ENCODE measurements around the gene INKA1. TPM values are rescaled to one million over a fixed set of nuclear protein-coding genes. Genes with fewer than 3 reads are reported as not detected.

The INKA1 gene
- not detected in 2 replicates for total RNA-seq
- long read RNA-seq = 0 reads

DNA sequence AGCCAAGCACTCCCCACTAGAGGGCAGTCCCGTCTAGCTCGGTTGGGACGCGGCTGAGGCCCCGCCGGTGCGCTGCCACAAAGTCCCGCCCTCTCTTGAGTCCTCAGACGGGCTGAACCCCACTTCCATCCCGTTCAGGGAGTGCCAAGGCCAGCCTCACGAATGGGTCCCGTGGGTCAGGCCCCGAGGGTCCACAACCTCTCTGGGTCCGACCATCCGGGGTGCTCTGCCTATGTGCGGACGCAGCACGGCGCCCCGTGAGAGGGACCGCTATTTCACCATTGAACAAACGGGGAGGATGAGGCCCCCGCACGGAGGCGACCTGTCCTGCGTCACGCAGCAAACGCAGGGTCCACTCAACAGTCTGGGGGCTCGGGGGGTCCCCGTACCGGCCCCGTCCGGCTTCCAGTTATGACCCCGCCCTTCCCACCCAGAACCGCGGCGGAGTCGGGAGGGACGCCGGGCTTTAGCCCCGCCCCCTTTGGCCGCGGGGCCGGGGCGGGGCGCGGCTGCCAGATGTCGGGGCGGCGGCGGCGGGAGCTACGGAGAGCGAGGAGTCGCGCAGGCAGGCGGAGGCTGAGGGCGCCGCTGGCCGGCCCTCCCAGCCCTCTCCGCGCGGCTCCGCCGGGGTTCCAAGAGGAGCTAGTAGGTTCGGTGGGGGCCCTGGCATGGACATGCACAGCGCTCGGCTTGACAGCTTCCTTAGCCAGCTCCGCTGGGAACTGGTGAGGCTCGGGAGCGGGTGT lies at the start of gene INKA1:
Gene INKA1, plus strand, starts transcription at position 543 of the 746 bp plus-strand sequence. Its CDS starts 132 bp downstream, at position 675.
- Mint-ChIP-seq H3K36me3 (ENCODE audit: insufficient read depth) (no peaks in the 10 kb centered on the region), H3K27ac (peak within 1 kb of the TSS; percentile 72), H3K4me1 (ENCODE audit: low read depth) (peaks cover 10% of the 10 kb centered on the region), H3K9me3 (ENCODE audit: low read depth) (no peaks in the 10 kb centered on the region), H3K27me3 (peaks cover 42% of the 10 kb centered on the region), H3K4me3 (ENCODE audit: low read depth) (peak within 1 kb of the TSS; percentile 74)
- DNase-seq (ENCODE audit: low spot score, unreplicated experiment) = peak; percentile 82
- TF ChIP-seq, protein P1, sequence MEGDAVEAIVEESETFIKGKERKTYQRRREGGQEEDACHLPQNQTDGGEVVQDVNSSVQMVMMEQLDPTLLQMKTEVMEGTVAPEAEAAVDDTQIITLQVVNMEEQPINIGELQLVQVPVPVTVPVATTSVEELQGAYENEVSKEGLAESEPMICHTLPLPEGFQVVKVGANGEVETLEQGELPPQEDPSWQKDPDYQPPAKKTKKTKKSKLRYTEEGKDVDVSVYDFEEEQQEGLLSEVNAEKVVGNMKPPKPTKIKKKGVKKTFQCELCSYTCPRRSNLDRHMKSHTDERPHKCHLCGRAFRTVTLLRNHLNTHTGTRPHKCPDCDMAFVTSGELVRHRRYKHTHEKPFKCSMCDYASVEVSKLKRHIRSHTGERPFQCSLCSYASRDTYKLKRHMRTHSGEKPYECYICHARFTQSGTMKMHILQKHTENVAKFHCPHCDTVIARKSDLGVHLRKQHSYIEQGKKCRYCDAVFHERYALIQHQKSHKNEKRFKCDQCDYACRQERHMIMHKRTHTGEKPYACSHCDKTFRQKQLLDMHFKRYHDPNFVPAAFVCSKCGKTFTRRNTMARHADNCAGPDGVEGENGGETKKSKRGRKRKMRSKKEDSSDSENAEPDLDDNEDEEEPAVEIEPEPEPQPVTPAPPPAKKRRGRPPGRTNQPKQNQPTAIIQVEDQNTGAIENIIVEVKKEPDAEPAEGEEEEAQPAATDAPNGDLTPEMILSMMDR (IDR thresholded peaks at IDR 0.05; ENCODE audit: unreplicated experiment) = peak; percentile 86

DNA sequence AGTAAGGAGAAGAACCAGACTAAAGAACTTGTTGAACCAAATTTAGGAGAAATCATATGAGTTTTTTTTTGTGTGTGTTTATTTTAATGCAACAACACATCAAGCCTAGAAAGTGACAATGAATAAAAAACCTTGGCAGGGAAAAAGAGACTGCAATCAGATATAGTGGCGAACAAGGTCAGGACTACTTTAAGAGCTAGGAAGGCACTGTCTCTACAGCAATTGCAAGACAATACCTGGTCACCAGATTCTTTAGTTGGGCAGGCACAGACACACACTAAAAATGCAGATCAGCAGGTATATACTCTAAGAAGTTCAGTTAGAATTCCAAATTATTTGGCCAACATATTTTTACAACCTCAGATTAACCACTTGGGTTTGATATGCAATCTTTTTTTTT lies 48.5 kb upstream of the INKA1 start:
- Mint-ChIP-seq H3K9me3 (ENCODE audit: low read depth) (no peaks in the 10 kb centered on the region), H3K36me3 (ENCODE audit: insufficient read depth) (peaks cover 6% of the 10 kb centered on the region), H3K4me1 (ENCODE audit: low read depth) (peaks cover 13% of the 10 kb centered on the region), H3K27ac (no peak overlapping the region), H3K4me3 (ENCODE audit: low read depth) (no peak overlapping the region), H3K27me3 (no peaks in the 10 kb centered on the region)
- no peak for DNase-seq (ENCODE audit: low spot score, unreplicated experiment)
- TF ChIP-seq, protein P1 (IDR thresholded peaks at IDR 0.05; ENCODE audit: unreplicated experiment) = no peak

DNA sequence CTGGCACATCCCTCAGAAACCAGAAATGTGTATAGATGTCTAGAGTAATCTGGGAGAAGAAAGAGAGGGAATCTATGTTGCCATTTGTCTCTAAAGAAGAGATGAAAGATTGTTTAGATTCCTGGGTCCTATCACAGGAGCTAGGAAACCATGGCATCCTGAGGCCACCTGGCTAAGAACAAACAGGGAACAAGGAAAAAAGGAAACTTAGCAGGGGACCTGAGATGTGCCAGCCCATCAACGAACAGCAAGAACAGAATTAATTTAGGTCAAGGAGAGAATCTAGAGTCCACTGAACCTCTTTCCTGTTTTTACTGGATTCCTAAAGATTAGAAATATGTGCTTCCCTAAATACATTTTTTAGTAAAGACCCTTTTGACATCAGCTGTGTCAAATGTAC lies 47.0 kb upstream of the INKA1 start:
- Mint-ChIP-seq H3K4me1 (ENCODE audit: low read depth) (peaks cover 11% of the 10 kb centered on the region), H3K4me3 (ENCODE audit: low read depth) (peak overlapping the region; percentile 11), H3K36me3 (ENCODE audit: insufficient read depth) (peaks cover 3% of the 10 kb centered on the region), H3K9me3 (ENCODE audit: low read depth) (no peaks in the 10 kb centered on the region), H3K27ac (peak overlapping the region; percentile 43), H3K27me3 (no peaks in the 10 kb centered on the region)
- no peak for DNase-seq (ENCODE audit: low spot score, unreplicated experiment)
- TF ChIP-seq, protein P1 (IDR thresholded peaks at IDR 0.05; ENCODE audit: unreplicated experiment) = no peak

DNA sequence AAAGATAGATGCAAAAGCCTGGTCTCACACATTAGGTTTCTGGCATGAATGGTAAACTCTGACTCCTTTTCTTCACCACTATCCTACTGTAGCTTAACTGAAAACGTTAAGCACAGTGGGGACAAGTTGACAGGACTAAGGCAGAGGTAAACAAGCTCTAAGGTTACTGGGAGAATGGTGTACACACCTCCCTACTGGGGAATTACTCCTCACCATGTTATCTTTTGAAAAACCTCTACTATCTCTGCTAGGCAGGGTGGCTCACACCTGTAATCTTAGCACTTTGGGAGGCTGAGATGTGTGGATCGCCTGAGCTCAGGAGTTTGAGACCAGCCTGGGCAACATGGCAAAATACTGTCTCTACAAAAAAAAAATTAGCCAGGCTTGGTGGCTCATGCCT lies 45.9 kb upstream of the INKA1 start:
- H3K9me3 Mint-ChIP-seq (ENCODE audit: low read depth) = no peaks in the 10 kb centered on the region
- TF ChIP-seq, protein P1 (IDR thresholded peaks at IDR 0.05; ENCODE audit: unreplicated experiment) = no peak
- no peak overlapping the region for H3K4me3 Mint-ChIP-seq (ENCODE audit: low read depth)
- DNase-seq (ENCODE audit: low spot score, unreplicated experiment) = no peak
- no peaks in the 10 kb centered on the region for H3K27me3 Mint-ChIP-seq
- peaks cover 11% of the 10 kb centered on the region for H3K4me1 Mint-ChIP-seq (ENCODE audit: low read depth)
- peaks cover 3% of the 10 kb centered on the region for H3K36me3 Mint-ChIP-seq (ENCODE audit: insufficient read depth)
- H3K27ac Mint-ChIP-seq = no peak overlapping the region

DNA sequence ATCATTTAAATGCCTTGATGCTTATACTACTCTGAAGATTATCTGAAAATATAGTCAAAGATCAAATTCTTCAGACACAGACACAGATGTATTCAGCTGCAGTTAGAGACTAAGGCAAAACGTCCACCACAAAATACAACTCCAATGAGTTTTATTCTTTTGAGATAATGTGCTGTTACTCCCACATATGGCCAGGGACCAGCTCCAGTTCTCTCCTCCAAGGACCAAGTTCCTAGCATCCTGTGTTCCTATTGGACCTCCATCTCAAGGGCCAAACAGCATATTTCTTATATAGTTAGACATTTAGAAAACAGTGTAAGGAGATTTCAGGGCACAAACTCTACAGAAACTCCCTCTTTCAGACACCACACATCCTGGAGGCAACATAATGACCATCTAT lies 43.8 kb upstream of the INKA1 start:
- no peak for DNase-seq (ENCODE audit: low spot score, unreplicated experiment)
- no peaks in the 10 kb centered on the region for H3K9me3 Mint-ChIP-seq (ENCODE audit: low read depth)
- H3K4me3 Mint-ChIP-seq (ENCODE audit: low read depth) = no peak overlapping the region
- no peak overlapping the region for H3K27ac Mint-ChIP-seq
- H3K27me3 Mint-ChIP-seq = no peaks in the 10 kb centered on the region
- TF ChIP-seq, protein P1 (IDR thresholded peaks at IDR 0.05; ENCODE audit: unreplicated experiment) = no peak
- H3K36me3 Mint-ChIP-seq (ENCODE audit: insufficient read depth) = peaks cover 2% of the 10 kb centered on the region
- peaks cover 8% of the 10 kb centered on the region for H3K4me1 Mint-ChIP-seq (ENCODE audit: low read depth)

All from progenitor cell of endocrine pancreas (in vitro differentiated cells).